Measurements from ENCODE around the gene HAVCR1.
A peak's percentile ranks its signal among the peaks of the same experiment; 100 is the strongest.
"Not testable (repeated sequence)": the region's sequence is repeated elsewhere in the genome, so short reads cannot be mapped to it uniquely, and the experiment has no call there.

The HAVCR1 gene

DNA sequence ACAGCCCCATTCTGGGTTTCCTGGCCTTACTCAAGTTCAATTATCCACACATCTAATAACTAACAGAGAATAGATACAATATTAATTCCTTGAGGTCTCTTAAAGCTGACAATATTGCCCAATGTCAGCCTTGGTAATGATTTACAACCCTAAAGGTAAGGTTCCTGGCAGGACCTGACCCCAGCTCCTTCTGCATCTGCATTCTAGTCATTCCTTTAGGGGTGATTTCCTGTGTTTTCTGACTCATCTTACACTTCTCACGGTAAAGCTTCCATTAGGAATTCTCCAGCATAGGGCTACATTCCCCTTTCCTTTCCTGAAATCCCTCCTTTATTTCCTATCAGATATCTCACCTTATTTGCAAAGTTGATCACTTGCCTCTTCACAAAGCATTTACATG lies 9.3 kb downstream of the HAVCR1 start:
- DNase-seq (ENCODE audit: low read depth), result no peak

- no peak for DNase-seq (ENCODE audit: low read depth)
Observed at GRCh38 chr5:157047898-157048297, 11.0 kb downstream of the HAVCR1 start.

DNA sequence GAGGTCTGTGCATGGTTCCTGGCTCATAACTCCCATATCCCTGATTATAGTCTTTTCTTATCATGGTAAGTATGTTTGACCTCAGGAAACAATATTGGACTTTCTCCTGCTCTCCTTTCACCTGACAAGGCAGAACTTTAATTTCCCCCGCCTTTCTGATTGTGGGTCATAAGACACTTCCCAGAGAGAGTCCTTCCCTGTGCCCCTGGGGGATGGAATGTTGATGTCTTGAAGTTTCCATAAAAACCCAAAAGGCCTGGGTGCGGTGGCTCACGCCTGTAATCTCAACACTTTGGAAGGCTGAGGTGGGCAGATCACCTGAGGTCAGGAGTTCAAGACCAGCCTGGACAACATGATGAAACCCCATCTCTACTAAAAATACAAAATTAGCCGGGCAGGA lies 11.9 kb downstream of the HAVCR1 start:
- DNase-seq (ENCODE audit: low read depth), result not testable (repeated sequence)

DNA sequence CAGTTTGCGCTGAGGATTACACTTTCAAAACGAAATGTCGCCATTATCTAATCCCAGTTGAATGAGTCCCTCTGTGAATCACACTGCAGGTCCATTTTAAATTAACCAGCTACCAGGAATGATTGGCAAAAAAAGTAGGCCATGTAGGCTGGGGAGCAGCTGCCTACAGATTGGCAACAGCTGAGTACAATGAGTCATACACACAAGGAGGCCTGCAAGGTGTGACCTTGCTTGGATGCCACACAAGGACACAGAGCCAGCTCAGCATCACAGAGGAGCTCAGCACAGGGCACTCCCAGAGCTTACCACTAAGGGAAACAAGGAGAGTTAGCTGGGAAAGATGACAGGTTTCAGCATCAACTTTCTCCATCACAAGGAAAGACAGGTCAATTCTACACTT lies 12.9 kb downstream of the HAVCR1 start:
- DNase-seq (ENCODE audit: low read depth), result no peak

DNA sequence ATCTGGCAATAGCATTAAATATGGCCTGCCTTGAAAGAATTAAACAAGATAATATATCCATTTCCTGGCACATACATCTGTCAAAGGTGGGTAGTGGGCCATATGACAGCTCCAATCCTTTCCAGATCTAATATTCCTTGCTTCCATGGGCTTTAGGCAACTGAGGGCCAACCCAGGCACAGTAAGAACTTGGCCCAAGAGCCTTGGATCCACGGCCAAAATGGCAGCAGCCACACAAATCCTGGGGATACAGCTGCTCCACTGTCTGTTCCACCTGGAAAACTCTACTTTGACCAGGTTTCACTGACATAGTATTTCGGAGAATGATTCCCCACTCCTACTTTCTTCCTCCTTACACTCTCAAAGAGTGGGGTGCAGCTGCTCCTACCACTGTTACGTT lies 13.3 kb downstream of the HAVCR1 start:
- no peak for DNase-seq (ENCODE audit: low read depth)

GRCh38 chr5:157038568-157039187 lies 20.2 kb downstream of the HAVCR1 start:
- DNase-seq (ENCODE audit: low read depth), result no peak

DNA sequence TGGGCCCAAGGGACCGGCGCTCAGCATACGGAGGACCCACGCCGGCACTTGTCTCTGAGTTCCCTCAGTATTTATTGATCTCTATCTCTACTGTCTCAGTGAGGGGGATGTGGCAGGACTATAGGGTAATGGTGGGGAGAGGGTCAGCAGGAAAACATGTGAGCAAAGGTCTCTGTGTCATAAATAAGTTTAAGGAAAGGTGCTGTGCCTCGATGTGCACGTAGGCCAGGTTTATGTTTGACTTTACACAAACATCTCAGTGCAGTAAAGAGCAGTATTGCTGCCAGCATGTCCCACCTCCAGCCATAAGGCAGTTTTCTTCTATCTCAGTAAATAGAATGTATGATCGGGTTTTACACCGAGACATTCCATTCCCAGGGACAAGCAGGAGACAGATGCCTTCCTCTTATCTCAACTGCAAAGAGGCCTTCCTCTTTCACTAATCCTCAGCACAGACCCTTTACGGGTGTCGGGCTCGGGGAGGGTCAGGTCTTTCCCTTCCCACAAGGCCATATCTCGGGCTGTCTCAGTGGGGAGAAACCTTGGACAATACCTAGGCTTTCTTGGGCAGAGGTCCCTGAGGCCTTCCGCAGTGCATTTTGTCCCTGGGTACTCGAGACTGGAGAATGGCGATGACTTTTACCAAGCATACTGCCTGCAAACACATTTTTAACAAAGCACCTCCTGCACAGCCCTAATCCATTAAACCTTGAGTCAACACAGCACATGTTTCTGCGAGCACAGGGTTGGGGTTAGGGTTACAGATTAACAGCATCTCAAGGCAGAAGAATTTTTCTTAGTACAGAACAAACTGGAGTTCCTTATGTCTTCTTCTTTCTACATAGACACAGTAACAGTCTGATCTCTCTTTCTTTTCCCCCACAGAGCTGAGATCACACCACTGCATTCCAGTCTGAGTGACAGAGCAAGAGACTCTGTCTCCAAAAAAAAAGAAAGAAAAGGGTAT lies 24.5 kb downstream of the HAVCR1 start:
- DNase-seq (ENCODE audit: low read depth), result not testable (repeated sequence)

- DNase-seq (ENCODE audit: low read depth), result no peak
Observed at GRCh38 chr5:157033071-157033583, 25.8 kb downstream of the HAVCR1 start.

- DNase-seq (ENCODE audit: low read depth), result no peak
Observed at GRCh38 chr5:157030692-157031091, 28.2 kb downstream of the HAVCR1 start.

DNA sequence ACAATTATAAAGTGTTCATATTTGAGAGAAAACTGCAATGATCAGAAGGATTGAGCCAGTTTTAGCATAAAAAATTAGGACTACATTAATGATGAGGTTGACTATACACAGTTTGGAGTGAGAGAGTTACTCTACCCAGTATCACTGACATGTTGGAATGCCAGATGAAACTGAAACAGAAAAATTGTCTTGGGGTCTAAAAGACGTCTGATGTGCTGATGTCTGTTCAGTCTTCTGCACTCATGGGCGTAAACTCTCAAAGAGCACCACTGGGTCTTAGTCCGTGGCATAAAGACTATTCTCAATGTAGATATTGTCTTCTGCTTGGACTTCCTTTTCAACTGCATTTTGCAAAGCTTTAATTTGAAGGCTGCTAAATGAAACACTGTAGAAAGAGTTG lies 29.5 kb downstream of the HAVCR1 start:
- DNase-seq (ENCODE audit: low read depth), result no peak

DNA sequence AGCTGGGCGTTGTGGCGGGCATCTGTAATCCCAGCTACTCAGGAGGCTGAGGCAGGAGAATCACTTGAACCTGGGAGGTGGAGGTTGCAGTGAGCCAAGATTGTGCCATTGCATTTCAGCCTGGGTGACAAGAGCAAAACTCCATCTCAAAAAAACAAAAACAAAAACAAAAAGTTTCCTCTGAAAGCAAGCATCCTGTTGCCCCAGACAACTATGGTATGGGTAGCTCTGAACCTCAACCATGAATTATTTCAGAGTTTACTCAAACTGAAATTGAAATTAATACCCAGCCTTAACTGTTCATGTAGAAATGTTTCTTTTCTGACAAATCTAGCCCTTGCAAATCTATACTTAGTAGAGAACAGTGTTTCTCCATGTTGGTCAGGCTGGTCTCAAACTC lies 31.3 kb downstream of the HAVCR1 start:
- DNase-seq (ENCODE audit: low read depth), result not testable (repeated sequence)

- no peak for DNase-seq (ENCODE audit: low read depth)
Observed at GRCh38 chr5:157026789-157027424, 32.0 kb downstream of the HAVCR1 start.

GRCh38 chr5:157025093-157025698 lies 33.7 kb downstream of the HAVCR1 start:
- no peak for DNase-seq (ENCODE audit: low read depth)

DNA sequence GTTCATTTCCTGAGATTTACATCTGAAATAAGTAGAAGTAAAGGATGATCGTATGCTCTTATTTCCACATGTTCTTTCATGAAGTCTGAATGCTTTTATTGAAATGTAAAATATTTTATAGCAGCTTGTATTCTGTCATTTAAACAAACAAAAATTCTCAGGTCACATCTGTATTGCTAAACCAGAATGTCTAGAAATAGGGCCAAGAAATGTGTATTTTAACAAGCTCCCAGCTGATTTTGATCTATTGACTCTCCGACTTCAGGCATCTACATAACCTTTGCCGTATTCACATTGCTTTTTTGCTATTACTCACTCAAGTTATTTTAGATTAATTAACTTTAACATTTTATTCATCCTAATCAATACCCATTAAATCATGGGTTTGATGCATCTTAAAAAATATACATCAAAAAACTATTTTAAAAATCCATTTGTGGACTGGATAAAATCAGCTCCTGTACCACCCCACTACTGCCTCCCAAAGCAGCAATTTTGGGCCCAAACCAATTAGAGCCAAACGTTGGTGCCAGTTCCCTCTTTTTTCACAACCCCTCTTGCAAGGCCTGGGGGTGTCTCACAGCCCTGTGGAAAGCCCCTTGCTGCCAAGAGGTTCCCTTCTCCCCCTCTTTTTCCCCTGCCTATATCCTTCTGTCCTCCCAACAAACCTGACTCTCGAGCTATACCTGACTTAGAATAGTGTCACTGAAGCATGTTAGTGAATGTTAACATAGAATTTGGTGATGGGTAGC lies 34.5 kb downstream of the HAVCR1 start:
- no peak for DNase-seq (ENCODE audit: low read depth)

DNA sequence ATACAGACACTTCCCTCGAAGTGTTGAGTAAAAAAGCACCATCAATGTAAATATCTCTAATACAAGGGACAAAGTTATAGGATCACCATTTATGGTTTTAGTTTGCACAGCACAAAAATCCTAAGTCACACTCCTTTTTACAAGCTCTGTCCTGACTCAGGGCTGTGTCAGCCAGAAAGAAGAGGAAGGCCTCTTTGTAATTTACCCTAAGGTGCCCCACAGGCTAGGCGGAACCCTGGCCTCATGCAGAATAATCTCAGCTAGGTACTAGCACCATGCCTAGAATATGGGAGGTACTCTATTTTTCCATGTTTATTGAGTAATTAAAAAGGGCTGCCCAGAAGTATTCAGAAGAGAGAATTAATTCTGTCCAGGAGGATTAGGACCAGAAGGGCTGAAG lies 36.9 kb downstream of the HAVCR1 start:
- DNase-seq (ENCODE audit: low read depth), result no peak

- DNase-seq (ENCODE audit: low read depth), result no peak
Observed at GRCh38 chr5:157020511-157021222, 38.2 kb downstream of the HAVCR1 start.

GRCh38 chr5:157020002-157020401 lies 38.9 kb downstream of the HAVCR1 start:
- no peak for DNase-seq (ENCODE audit: low read depth)

DNA sequence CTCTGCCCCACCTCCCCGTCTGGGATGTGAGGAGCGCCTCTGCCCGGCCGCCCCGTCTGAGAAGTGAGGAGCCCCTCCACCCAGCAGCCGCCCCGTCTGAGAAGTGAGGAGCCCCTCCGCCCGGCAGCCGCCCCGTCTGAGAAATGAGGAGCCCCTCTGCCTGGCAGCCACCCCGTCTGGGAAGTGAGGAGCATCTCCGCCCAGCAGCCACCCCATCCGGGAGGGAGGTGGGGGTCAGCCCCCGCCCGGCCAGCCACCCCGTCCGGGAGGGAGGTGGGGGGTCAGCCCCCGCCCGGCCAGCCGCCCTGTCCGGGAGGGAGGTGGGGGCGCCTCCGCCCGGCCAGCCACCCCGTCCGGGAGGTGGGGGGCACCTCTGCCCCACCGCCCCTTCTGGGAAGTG lies 44.8 kb downstream of the HAVCR1 start:
- DNase-seq (ENCODE audit: low read depth), result not testable (repeated sequence)

- no peak for DNase-seq (ENCODE audit: low read depth)
Observed at GRCh38 chr5:157006262-157006661, 52.7 kb downstream of the HAVCR1 start.

GRCh38 chr5:157004893-157005551 lies 53.9 kb downstream of the HAVCR1 start:
- peak; percentile 14 for DNase-seq (ENCODE audit: low read depth)

Measured in iris pigment epithelial cell (primary cell).